ENCODE data around the gene OXCT1. TPM values are rescaled to one million over a fixed set of nuclear protein-coding genes. Genes with fewer than 3 reads are reported as not detected.

Gene OXCT1
- 12.0 TPM for polyA plus RNA-seq (ENCODE audit: insufficient read length)

- DNase-seq (ENCODE audit: low read depth), result peak; percentile 43
Measured at GRCh38 chr5:41869724-41870626, at the start of gene OXCT1. Gene OXCT1, minus strand, starts transcription at chr5:41870425. Its CDS starts 67 bp downstream, at chr5:41870358.

GRCh38 chr5:41918105-41918504 is 47.9 kb upstream of the OXCT1 start:
- no peak for DNase-seq (ENCODE audit: low read depth)

DNA sequence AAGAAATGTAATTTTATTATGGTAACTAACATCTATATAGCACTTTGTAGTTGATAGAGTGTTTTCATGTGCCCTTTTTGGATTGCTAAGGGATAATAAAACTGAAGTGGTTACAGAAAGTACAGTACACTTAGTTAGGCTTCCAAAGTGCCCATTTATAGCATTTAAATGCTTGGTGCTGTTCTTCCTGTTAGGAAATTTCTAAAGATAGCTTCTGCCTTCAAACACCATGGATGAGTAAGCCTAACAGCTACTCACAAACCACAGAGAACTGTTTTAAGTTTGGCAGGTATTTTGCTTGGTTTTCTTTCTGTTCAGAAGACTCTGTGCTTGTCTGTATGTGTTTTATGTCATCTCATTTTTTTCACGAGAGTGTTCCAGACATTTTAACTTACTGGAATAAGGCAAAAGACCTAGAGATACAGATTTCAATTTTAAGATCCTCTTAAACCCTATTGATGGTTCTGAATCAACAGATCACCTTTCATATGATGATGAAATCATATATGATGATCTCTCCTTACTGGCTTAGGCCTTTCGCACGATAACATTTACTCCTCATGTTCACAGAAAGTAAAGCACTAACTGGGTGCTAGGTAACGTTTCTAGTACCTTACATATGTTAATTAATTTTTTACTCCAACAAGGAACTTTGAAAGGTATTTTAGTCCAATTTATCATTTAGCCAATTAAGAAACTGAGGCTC is 38.3 kb upstream of the OXCT1 start:
- DNase-seq (ENCODE audit: low read depth), result no peak

- DNase-seq (ENCODE audit: low read depth), result no peak
Measured at GRCh38 chr5:41906151-41906550, 35.9 kb upstream of the OXCT1 start.

- peak; percentile 98 for DNase-seq (ENCODE audit: low read depth)
Measured at GRCh38 chr5:41903892-41904799, 33.9 kb upstream of the OXCT1 start, which contains the start of gene RIMOC1. Gene RIMOC1, plus strand, starts transcription at chr5:41904344. Its CDS starts 24 bp downstream, at chr5:41904368.

GRCh38 chr5:41903382-41903891 is 33.2 kb upstream of the OXCT1 start:
- DNase-seq (ENCODE audit: low read depth), result no peak

DNA sequence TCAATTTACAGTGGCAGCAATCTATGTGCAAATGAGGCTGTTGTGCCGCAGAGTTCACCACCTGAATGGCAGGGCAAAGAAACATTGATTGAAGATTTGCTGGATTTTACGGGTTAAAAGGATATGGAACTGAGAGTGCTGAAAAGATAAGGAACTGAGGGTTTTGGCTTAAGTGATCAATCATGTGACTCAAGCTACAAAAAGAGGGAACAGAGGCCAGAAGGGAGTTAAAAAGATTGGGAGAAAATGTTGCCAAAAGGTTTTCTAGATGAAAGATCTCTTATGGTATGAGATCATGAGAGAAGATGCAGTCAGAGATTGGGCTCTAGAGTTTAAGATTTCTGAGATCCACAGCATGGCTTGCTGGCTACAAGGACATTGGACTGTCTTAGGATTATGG is 26.0 kb upstream of the OXCT1 start:
- DNase-seq (ENCODE audit: low read depth), result no peak

DNA sequence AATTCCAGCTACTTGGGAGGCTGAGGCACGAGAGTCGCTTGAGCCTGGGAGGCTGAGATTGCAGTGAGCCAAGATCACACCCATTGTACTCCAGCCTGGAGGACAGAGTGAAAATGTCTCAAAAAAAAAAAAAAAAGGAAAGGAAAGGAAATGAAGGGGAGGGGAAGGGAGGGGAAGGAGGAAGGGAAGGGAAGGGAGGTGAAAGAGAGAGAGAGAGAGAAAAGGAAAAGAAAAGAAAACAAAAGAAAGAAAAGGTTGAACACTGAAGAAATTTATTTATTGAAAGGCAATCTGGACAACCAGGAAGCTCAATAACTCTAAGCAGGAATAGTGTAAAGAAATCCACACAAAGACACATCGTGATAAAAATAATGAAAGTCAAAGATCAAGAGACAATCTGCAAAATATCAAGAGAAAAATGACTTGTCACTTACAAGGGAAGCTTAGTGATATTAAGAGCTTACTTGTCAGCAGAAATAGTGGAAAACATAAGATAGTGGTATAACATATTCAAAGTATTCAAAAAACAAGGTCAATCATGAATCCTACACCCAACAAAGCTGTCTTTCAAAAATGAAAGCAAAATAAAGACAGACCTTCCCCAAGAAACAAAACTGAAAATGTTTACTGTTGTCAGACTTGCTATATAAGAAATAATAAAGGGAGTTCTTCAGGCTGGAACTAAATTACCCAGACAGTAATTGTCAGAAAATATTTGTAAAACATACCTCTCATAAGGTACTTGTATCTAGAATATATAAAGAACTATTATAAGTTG is 23.0 kb upstream of the OXCT1 start:
- no peak for DNase-seq (ENCODE audit: low read depth)

DNA sequence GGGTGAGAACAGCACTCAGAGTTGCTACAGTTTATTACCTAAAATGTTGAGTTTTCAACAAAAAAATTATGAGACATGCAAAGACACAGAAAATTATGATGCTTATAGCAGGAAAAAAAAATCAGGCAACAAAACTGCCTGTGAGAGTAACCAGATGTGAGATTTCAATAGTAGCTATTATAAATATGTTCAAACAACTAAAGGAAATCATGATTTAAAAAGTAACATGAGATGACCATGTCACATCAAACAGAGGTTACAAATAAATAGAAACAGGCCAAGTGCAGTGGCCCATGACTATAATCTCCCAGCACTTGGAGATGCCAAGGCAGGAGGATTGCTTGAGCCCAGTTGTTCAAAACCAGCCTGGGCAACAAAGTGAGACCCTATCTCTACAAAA is 21.8 kb upstream of the OXCT1 start:
- DNase-seq (ENCODE audit: low read depth), result no peak

- DNase-seq (ENCODE audit: low read depth), result no peak
Measured at GRCh38 chr5:41891066-41891707, 21.0 kb upstream of the OXCT1 start.

- no peak for DNase-seq (ENCODE audit: low read depth)
Measured at GRCh38 chr5:41885286-41885685, 15.1 kb upstream of the OXCT1 start.

DNA sequence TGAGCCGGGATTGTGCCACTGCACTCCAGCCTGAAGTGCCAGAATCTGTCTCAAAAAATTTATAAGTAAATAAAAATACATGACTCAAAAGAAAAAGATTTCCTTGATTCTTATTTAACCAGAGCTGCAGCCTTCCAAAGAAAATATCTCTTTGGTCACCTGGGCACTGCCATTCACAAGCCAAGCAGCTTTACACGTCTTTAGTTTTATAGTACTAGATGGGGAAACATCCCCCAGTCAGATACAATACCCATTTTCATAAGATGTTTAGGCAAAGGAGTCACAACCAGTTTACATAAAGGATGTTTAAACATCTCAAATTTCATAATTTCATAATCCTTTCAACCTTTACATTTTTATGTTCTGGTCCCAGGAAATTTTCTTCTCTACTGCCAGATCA is 13.7 kb upstream of the OXCT1 start:
- no peak for DNase-seq (ENCODE audit: low read depth)

- DNase-seq (ENCODE audit: low read depth), result no peak
Measured at GRCh38 chr5:41883243-41883642, 13.0 kb upstream of the OXCT1 start.

- DNase-seq (ENCODE audit: low read depth), result no peak
Measured at GRCh38 chr5:41882765-41883164, 12.5 kb upstream of the OXCT1 start.

DNA sequence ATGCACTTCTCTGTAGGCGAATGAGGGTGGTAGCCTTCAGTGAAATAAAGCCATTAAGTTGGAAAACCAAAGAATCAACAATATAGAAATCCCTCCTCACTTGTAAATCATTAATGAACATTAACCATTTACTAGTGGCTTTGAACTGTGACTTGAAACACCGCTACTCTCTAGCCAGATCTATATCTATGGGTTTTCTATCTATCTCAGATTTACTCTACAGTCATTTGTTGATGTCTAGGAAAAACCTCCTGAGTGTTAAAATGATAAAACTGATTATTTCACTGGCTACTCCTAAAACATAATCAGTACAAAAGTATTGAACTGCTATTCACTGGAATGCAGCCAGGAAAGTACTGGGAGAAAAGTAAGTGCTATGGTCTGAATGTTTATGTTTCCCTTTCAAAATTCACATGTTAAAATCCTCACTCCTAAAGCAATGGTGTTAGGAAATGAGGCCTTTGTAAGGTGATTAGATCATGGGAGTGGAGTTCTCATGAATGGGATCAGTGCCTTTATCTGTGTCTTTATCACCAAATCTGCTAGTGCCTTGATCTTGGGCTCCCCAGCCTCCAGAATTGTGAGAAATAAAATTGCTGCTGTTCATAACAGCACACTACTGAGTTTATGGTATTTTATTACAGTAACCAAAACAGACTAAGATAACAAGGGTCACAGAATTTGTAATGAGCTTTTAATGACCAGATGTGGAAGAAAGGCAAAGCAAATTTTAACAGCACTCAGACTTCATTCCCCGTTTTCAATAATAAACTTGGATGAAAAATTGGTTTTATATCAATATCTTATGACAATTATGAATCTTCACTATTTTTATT is 8.6 kb upstream of the OXCT1 start:
- DNase-seq (ENCODE audit: low read depth), result no peak

DNA sequence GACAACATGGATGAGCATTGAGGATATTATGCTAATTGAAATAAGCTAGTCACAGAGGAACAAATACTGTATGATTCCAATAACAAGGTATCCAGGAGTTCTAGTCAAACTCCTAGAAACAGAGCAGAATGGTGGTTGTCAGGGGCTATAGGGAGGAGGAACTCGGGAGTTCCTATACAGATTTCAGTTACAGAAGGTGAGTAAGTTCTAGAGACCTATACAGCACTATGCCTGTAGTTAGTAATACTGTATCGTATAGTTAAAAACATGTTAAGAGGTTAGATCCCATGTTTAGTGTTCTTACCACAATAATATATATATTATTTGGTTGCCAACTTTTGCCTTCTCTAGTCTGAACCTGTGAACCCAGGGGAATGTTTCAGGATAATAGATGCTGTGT is 7.9 kb upstream of the OXCT1 start:
- DNase-seq (ENCODE audit: low read depth), result no peak

DNA sequence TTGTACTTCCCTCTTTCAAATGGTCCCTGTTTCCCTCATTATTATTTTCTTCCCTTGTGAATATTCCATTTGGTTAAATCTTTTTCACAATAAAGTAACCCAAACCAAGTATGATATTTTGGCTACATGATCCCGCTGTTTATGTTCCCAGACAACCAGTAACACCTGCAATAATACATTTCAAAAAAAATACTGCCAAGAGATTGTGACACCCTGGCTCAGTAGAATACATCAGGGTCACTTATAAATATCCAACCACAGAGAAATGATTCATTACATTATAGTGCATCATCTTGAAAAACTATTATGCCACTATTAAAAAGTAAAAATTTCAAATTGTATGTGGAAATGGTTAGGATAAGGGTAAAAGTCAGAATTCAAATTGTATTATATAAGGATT is 7.2 kb upstream of the OXCT1 start:
- no peak for DNase-seq (ENCODE audit: low read depth)

GRCh38 chr5:41876678-41877077 is 6.5 kb upstream of the OXCT1 start:
- DNase-seq (ENCODE audit: low read depth), result no peak

- no peak for DNase-seq (ENCODE audit: low read depth)
Measured at GRCh38 chr5:41875121-41875520, 4.9 kb upstream of the OXCT1 start.
